ENCODE data around the gene CLTC.

CLTC gene

GRCh38 chr17:59730268-59730834, 110.7 kb downstream of the CLTC start:
- no peak for DNase-seq

- no peak for DNase-seq
Observed at GRCh38 chr17:59733697-59734096, 114.0 kb downstream of the CLTC start.

GRCh38 chr17:59734226-59734625, 114.5 kb downstream of the CLTC start:
- no peak for DNase-seq

- DNase-seq: no peak
Observed at GRCh38 chr17:59737324-59737723, 117.6 kb downstream of the CLTC start.

- DNase-seq: no peak
Observed at GRCh38 chr17:59743842-59744241, 124.1 kb downstream of the CLTC start.

GRCh38 chr17:59745040-59745439, 125.3 kb downstream of the CLTC start:
- DNase-seq: no peak
